ENCODE data around the gene MOBP.

- TF ChIP-seq CTCF (conservative IDR thresholded peaks at IDR 0.05; ENCODE audit: low read depth in 2 of 2) (no peak), REST (IDR thresholded peaks at IDR 0.05; ENCODE audit: unreplicated experiment) (no peak)
Observed at GRCh38 chr3:39478226-39478625, 10.7 kb downstream of the MOBP start.
